ENCODE results near the gene JAKMIP1.

DNA sequence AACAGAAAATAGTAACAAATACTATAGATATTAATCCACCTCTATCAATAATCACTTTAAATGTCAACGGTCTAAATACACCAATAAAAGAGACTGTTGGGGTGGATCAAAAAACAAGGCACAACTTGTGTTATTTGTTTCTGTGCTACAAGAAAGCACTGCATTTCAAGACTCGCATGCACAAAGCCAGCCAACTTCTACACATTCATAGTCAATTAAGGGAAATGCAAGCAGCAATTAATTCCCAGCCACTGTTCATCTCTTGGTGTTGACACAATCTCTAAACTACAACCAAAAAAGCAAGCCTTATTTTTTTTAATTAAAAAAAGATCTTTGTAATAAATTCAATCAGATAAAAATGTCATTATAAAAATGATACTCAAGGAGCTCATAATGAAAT is 67.6 kb downstream of the JAKMIP1 start:
- TF ChIP-seq, protein P1, sequence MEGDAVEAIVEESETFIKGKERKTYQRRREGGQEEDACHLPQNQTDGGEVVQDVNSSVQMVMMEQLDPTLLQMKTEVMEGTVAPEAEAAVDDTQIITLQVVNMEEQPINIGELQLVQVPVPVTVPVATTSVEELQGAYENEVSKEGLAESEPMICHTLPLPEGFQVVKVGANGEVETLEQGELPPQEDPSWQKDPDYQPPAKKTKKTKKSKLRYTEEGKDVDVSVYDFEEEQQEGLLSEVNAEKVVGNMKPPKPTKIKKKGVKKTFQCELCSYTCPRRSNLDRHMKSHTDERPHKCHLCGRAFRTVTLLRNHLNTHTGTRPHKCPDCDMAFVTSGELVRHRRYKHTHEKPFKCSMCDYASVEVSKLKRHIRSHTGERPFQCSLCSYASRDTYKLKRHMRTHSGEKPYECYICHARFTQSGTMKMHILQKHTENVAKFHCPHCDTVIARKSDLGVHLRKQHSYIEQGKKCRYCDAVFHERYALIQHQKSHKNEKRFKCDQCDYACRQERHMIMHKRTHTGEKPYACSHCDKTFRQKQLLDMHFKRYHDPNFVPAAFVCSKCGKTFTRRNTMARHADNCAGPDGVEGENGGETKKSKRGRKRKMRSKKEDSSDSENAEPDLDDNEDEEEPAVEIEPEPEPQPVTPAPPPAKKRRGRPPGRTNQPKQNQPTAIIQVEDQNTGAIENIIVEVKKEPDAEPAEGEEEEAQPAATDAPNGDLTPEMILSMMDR (conservative IDR thresholded peaks at IDR 0.05; ENCODE audit: low read length), result no peak
- TF ChIP-seq EZH2phosphoT487 (IDR thresholded peaks at IDR 0.05; ENCODE audit: borderline replicate concordance, low read depth, low read length), result no peak

Measured in OCI-LY7 (cell line).